Omental fat pad (tissue), 4 donors: ENCODE measurements around the gene BSN. TPM values are rescaled to one million over a fixed set of nuclear protein-coding genes. Genes with fewer than 3 reads are reported as not detected.
"Not testable (repeated sequence)": the region's sequence is repeated elsewhere in the genome, so short reads cannot be mapped to it uniquely, and the experiment has no call there.

Experiments used
- ATAC-seq: fragments of 150-250 bp; one replicate; pipeline ENCODE4 v1.9.1; 2016; ENCODE audit warnings: mild to moderate bottlenecking, moderate library complexity; ENCODE audit not compliant: low FRiP score
- DNase-seq: peaks from one replicate; pipeline ENCODE4 v3.0.0-alpha.2; 2019; ENCODE audit warnings: low spot score
- CTCF ChIP-seq, 3 donors: fragments of 450-650 bp; IDR thresholded peaks; one replicate each; pipeline ENCODE4 v1.5.1; 2016 to 2017; ENCODE audit warnings: antibody characterized with exemption in 3 of 3, mild to moderate bottlenecking in 3 of 3, moderate library complexity in 2 of 3
- total RNA-seq, 4 donors: library from RNA; depleted of rRNA; stranded (reverse); fragments of >200 nt; gene quantifications; one replicate each; pipeline ENCODE4 v1.1.0, GENCODE V29; 2016

The BSN gene
- total RNA-seq, 4 donors from 2014 or later = 0.09 to 0.63 (median 0.37) TPM

GRCh38 chr3:49683162-49683561 is 128.9 kb downstream of the BSN start:
- TF ChIP-seq CTCF (IDR thresholded peaks at IDR 0.05) = no peak
- peak; percentile 52 for ATAC-seq
- DNase-seq = no peak

GRCh38 chr3:49684453-49684852 is 130.2 kb downstream of the BSN start:
- ATAC-seq, DNase-seq: not testable (repeated sequence)

GRCh38 chr3:49685103-49685502 is 130.8 kb downstream of the BSN start:
- not testable (repeated sequence) for DNase-seq, ATAC-seq

GRCh38 chr3:49685846-49686245 is 131.6 kb downstream of the BSN start:
- not testable (repeated sequence) for DNase-seq, ATAC-seq

- peak; percentile 19 for ATAC-seq
- DNase-seq = not testable (repeated sequence)
Observed at GRCh38 chr3:49686346-49686745, 132.1 kb downstream of the BSN start.

GRCh38 chr3:49686769-49687423 is 132.6 kb downstream of the BSN start:
- peak; percentile 73 for ATAC-seq
- peak; percentile 45 for DNase-seq

GRCh38 chr3:49687424-49687795 is 133.1 kb downstream of the BSN start:
- not testable (repeated sequence) for ATAC-seq, DNase-seq

- not testable (repeated sequence) for DNase-seq, ATAC-seq
Observed at GRCh38 chr3:49688338-49689045, 134.2 kb downstream of the BSN start.

- TF ChIP-seq CTCF (IDR thresholded peaks at IDR 0.05) = peak in 1 of 3 donors; percentile 13
- ATAC-seq (peak; percentile 50), DNase-seq (peak; percentile 75)
Observed at GRCh38 chr3:49689046-49689907, 135.0 kb downstream of the BSN start, which contains the start of the genes MST1 and RNF123. Gene MST1, minus strand, starts transcription at chr3:49689474. Its CDS starts 783 bp downstream, at chr3:49688691. Gene RNF123, plus strand, starts transcription at chr3:49689557. Its CDS starts 1,609 bp downstream, at chr3:49691166.

GRCh38 chr3:49689908-49690624 is 135.8 kb downstream of the BSN start:
- DNase-seq, ATAC-seq: not testable (repeated sequence)

GRCh38 chr3:49690856-49691255 is 136.6 kb downstream of the BSN start:
- not testable (repeated sequence) for ATAC-seq, DNase-seq

GRCh38 chr3:49691481-49691880 is 137.2 kb downstream of the BSN start:
- not testable (repeated sequence) for ATAC-seq

GRCh38 chr3:49694409-49695070 is 140.3 kb downstream of the BSN start:
- not testable (repeated sequence) for ATAC-seq, DNase-seq

More at GRCh38 chr3:49691481-49691880, 137.2 kb downstream of the BSN start:
- DNase-seq = not testable (repeated sequence)

GRCh38 chr3:49695350-49696015 is 141.2 kb downstream of the BSN start:
- ATAC-seq, DNase-seq: not testable (repeated sequence)
